K562 (cell line): ENCODE results near the gene ZNF655. TPM values are rescaled to one million over a fixed set of nuclear protein-coding genes. Genes with fewer than 3 reads are reported as not detected.

Experiments used
- CBX3 ChIP-seq, 2 experiments: IDR thresholded peaks; 1 replicate in 1 of 2; 2 replicates in 1 of 2; pipeline ENCODE4 v1.6.1; 2012; ENCODE audit warnings: inconsistent platforms in 2 of 2, low read length in 2 of 2, borderline replicate concordance in 1 of 2, control low read depth in 1 of 2
- CEBPZ ChIP-seq: fragments of 150-350 bp; IDR thresholded peaks from 2 replicates; pipeline ENCODE4 v1.6.1; 2014; ENCODE audit warnings: low read depth, mild to moderate bottlenecking, low read length, borderline replicate concordance
- CREB3L1 ChIP-seq: fragments of 450-650 bp; IDR thresholded peaks from 2 replicates; pipeline ENCODE4 v1.6.1; 2014; ENCODE audit warnings: low read depth, mild to moderate bottlenecking, moderate library complexity, borderline replicate concordance
- CSDE1 ChIP-seq, 2 experiments: fragments of 450-650 bp; IDR thresholded peaks; 2 replicates each; pipeline ENCODE4 v1.6.1; 2016; ENCODE audit warnings: mild to moderate bottlenecking in 1 of 2
- ETV6 ChIP-seq, 3 experiments: fragments of 150-350 bp in 1 of 3; sonication (generic) in 1 of 3; formaldehyde crosslinking in 1 of 3; IDR thresholded peaks; 2 replicates each; pipeline versions ENCODE4 v1.6.1 to v1.8.0; 2014 to 2022; ENCODE audit warnings: borderline replicate concordance in 2 of 3, low read depth in 2 of 3, antibody characterized with exemption in 1 of 3, low read length in 1 of 3, mild to moderate bottlenecking in 1 of 3, missing genetic modification reagents in 1 of 3
- FOXO4 ChIP-seq: fragments of 450-650 bp; formaldehyde crosslinking; IDR thresholded peaks from 2 replicates; pipeline ENCODE4 v1.4.0; 2020; ENCODE audit warnings: mild to moderate bottlenecking, moderate library complexity
- HBP1 ChIP-seq: fragments of 450-650 bp; formaldehyde crosslinking; IDR thresholded peaks from 2 replicates; pipeline ENCODE4 v1.4.0; 2022; ENCODE audit warnings: missing genetic modification characterization
- RERE ChIP-seq: sonication (generic); formaldehyde crosslinking; IDR thresholded peaks from 2 replicates; pipeline ENCODE4 v1.8.0; 2023; ENCODE audit warnings: missing genetic modification reagents, mild to moderate bottlenecking, borderline replicate concordance
- TRIM24 ChIP-seq, 2 experiments: fragments of 450-650 bp; IDR thresholded peaks; 2 replicates each; pipeline ENCODE4 v1.6.1; 2016
- ZNF695 ChIP-seq: fragments of 450-650 bp; formaldehyde crosslinking; IDR thresholded peaks from 2 replicates; pipeline ENCODE4 v1.4.0; 2020; ENCODE audit warnings: mild to moderate bottlenecking, moderate library complexity
- polyA plus RNA-seq, 8 experiments: library from polyadenylated mRNA; depleted of rRNA in 4 of 8; stranded (reverse) in 5 of 8; unstranded in 3 of 8; fragments of >200 nt; fragmentation: Nextera tagmentation in 2 of 8; fragmentation: Illumina TruSeq in 1 of 8; extraction: Ambion mirVana in 2 of 8; extraction: Trizol in 1 of 8; gene quantifications; 2 replicates each; pipeline versions ENCODE4 v1.2.1 to v1.2.3, GENCODE V29; 2011 to 2014; ENCODE audit warnings: inconsistent platforms in 1 of 8, missing spikeins in 1 of 8
- total RNA-seq, 7 experiments: library from RNA; depleted of rRNA in 6 of 7; stranded (reverse); fragments of >200 nt in 6 of 7; fragmentation: Illumina TruSeq in 2 of 7; extraction: Trizol in 2 of 7; gene quantifications; 2 replicates each; pipeline versions ENCODE4 v1.2.1 to v1.2.3, GENCODE V29; 2011 to 2021; ENCODE audit warnings: low replicate concordance in 1 of 7

Gene ZNF655
- total and polyA plus RNA-seq, 9 of the 15 experiments (the other 6 are each of a cell fraction or from before 2014, with no cell fraction given): 25.7 to 130 (median 95.2) TPM

GRCh38 chr7:99558306-99559174, at the start of gene ZNF655 (continued):
- no peak for TF ChIP-seq CEBPZ
- TF ChIP-seq ZNF695 (CRISPR knock-in tag): no peak
- TF ChIP-seq HBP1 (CRISPR knock-in tag): no peak
- TF ChIP-seq ETV6 (IDR thresholded peaks at IDR 0.05; ENCODE audit: borderline replicate concordance in 1 of 2, low read depth in 2 of 2, low read length in 1 of 2): no peak; a peak in 1 of 4 replicates
- no peak for TF ChIP-seq ETV6 (CRISPR knock-in tag; IDR thresholded peaks at IDR 0.05; ENCODE audit: borderline replicate concordance)
- TF ChIP-seq RERE (CRISPR knock-in tag): 0 out of 2 replicates have a peak, but pooled peaks have one; percentile 46
- 0 out of 4 replicates have a peak, but pooled peaks of 1 of the 2 experiments have one; percentile 2 for TF ChIP-seq CSDE1 (IDR thresholded peaks at IDR 0.05)
- TF ChIP-seq TRIM24 (IDR thresholded peaks at IDR 0.05): peak in 1 of 2 experiments; percentile 43; a peak in 1 of 4 replicates
- TF ChIP-seq CBX3 (IDR thresholded peaks at IDR 0.05; ENCODE audit: borderline replicate concordance in 1 of 2, low read length in 2 of 2): 0 out of 3 replicates have a peak, but pooled peaks of 1 of the 2 experiments have one; percentile 29
- peak; percentile 61; the same call in 1 of the 2 replicates for TF ChIP-seq FOXO4 (CRISPR knock-in tag)
- peak; percentile 75; the same call in 1 of the 2 replicates for TF ChIP-seq CREB3L1
